HepG2 (cell line): ENCODE results near the gene SOX5. TPM values are rescaled to one million over a fixed set of nuclear protein-coding genes. Genes with fewer than 3 reads are reported as not detected.

Experiments
- ATAC-seq: fragments of 200-7000 bp; cut with Tn5 transposase; 3 replicates; pipeline ENCODE4 v1.9.1; 2020; ENCODE audit warnings: mild to moderate bottlenecking, moderate library complexity
- BruUV-seq: library from RNA; stranded (reverse); fragments of 400-500 nt; replicated peaks from 2 replicates; lab custom pipeline; 2021; lab: Mats Ljungman, UMichigan
- CTCF ChIA-PET: fragments of 300-600 bp; formaldehyde crosslinking; extraction: SDS; loops from one replicate; lab custom pipeline; 2021; ENCODE audit warnings: low total read pairs, inconsistent platforms, low intra/inter-chr PET ratio; lab: Yijun Ruan, JAX
- POLR2A ChIA-PET: fragments of 350-600 bp; sonication (Branson Sonifier 250); formaldehyde crosslinking; loops from one replicate; lab custom pipeline; 2020; ENCODE audit warnings: antibody characterized with exemption, inconsistent platforms; lab: Yijun Ruan, JAX
- DNase-seq: peaks from one replicate; pipeline ENCODE4 v3.0.0-alpha.2; 2015; ENCODE audit warnings: low spot score
- FAIRE-seq: peaks from 3 replicates; lab custom pipeline; 2011; peaks lifted over from hg19 to GRCh38; lab: Jason Lieb, UNC
- H2AFZ ChIP-seq: one replicate; pipeline ENCODE4 v1.6.1; 2011; ENCODE audit warnings: low read length, inconsistent platforms
- H3K27ac ChIP-seq: fragments of 300-600 bp; 3 replicates; pipeline ENCODE4 v1.8.0; 2011; ENCODE audit warnings: mixed run types, mild to moderate bottlenecking, mixed read lengths, low read length, inconsistent platforms; ENCODE audit not compliant: insufficient read depth; ENCODE audit errors: extremely low read length
- H3K27me3 ChIP-seq, 2 experiments: fragments of 200-600 bp in 1 of 2; 2 replicates in 1 of 2; 3 replicates in 1 of 2; pipeline versions ENCODE4 v1.6.0 to v1.8.0; 2011; ENCODE audit warnings: low read length in 2 of 2, mild to moderate bottlenecking in 2 of 2, moderate library complexity in 2 of 2, inconsistent platforms in 1 of 2; ENCODE audit not compliant: insufficient read depth in 2 of 2, control insufficient read depth in 1 of 2
- H3K36me3 ChIP-seq, 2 experiments: fragments of 200-600 bp in 1 of 2; replicated peaks in 1 of 2; 2 replicates in 1 of 2; 3 replicates in 1 of 2; pipeline versions ENCODE4 v1.5.1 to v1.8.0; 2011; ENCODE audit warnings: low read length in 2 of 2, inconsistent platforms in 1 of 2; ENCODE audit not compliant: insufficient read depth in 2 of 2, control insufficient read depth in 1 of 2
- H3K4me1 ChIP-seq: 2 replicates; pipeline ENCODE4 v1.5.1; 2012; ENCODE audit warnings: low read length, inconsistent platforms; ENCODE audit not compliant: insufficient read depth
- H3K4me2 ChIP-seq: 2 replicates; pipeline ENCODE4 v1.6.0; 2011; ENCODE audit warnings: low read depth, low read length, inconsistent platforms
- H3K4me3 ChIP-seq, 3 experiments: fragments of 200-600 bp in 1 of 3; sonication (generic), shearing (Covaris generic) in 1 of 3; replicated peaks in 1 of 3; 2 replicates each; pipeline ENCODE4 v1.5.1; 2011 to 2016; ENCODE audit warnings: low read length in 3 of 3, inconsistent platforms in 2 of 3, low read depth in 2 of 3, mild to moderate bottlenecking in 2 of 3, control low read depth in 1 of 3, mixed read lengths in 1 of 3; ENCODE audit not compliant: insufficient read depth in 1 of 3
- H3K79me2 ChIP-seq: one replicate; pipeline ENCODE4 v1.6.1; 2011; ENCODE audit warnings: low read length, inconsistent platforms; ENCODE audit not compliant: insufficient read depth
- H3K9ac ChIP-seq: 2 replicates; pipeline ENCODE4 v1.6.0; 2011; ENCODE audit warnings: mild to moderate bottlenecking, low read depth, low read length, inconsistent platforms; ENCODE audit not compliant: insufficient read depth
- H3K9me3 ChIP-seq: 2 replicates; pipeline ENCODE4 v1.5.1; 2012; ENCODE audit warnings: mild to moderate bottlenecking, low read length
- H4K20me1 ChIP-seq: 2 replicates; pipeline ENCODE4 v1.6.0; 2011; ENCODE audit warnings: inconsistent platforms, mild to moderate bottlenecking, low read length, moderate library complexity; ENCODE audit not compliant: insufficient read depth
- ATF7 ChIP-seq, 2 experiments: fragments of 450-650 bp in 1 of 2; sonication (generic) in 1 of 2; formaldehyde crosslinking in 1 of 2; IDR thresholded peaks; 2 replicates each; pipeline versions ENCODE4 v1.4.0 to v1.6.1; 2016 to 2020; ENCODE audit warnings: antibody characterized with exemption in 1 of 2, mild to moderate bottlenecking in 1 of 2, missing genetic modification reagents in 1 of 2
- FOXA1 ChIP-seq, 2 experiments: fragments of 450-650 bp in 1 of 2; sonication (generic) in 1 of 2; formaldehyde crosslinking in 1 of 2; IDR thresholded peaks; 2 replicates each; pipeline versions ENCODE4 v1.4.0 to v1.6.1; 2016 to 2020; ENCODE audit warnings: missing genetic modification reagents in 1 of 2
- FOXJ3 ChIP-seq: sonication (generic); formaldehyde crosslinking; IDR thresholded peaks from 2 replicates; pipeline ENCODE4 v1.4.0; 2020; ENCODE audit warnings: missing genetic modification reagents, mild to moderate bottlenecking, borderline replicate concordance
- FOXO1 ChIP-seq: sonication (generic); formaldehyde crosslinking; IDR thresholded peaks from 2 replicates; pipeline ENCODE4 v1.4.0; 2020; ENCODE audit warnings: missing genetic modification reagents
- RXRB ChIP-seq: IDR thresholded peaks from 2 replicates; pipeline ENCODE4 v1.6.1; 2016; ENCODE audit warnings: borderline replicate concordance, missing genetic modification reagents, missing compliant biosample characterization
- ZMYM2 ChIP-seq: sonication (generic); formaldehyde crosslinking; IDR thresholded peaks from 2 replicates; pipeline ENCODE4 v1.8.0; 2022; ENCODE audit warnings: mild to moderate bottlenecking, missing genetic modification reagents
- ZMYM4 ChIP-seq: sonication (generic); formaldehyde crosslinking; IDR thresholded peaks from 2 replicates; pipeline ENCODE4 v1.8.1; 2023; ENCODE audit warnings: mild to moderate bottlenecking, missing genetic modification reagents
- ZNF792 ChIP-seq: IDR thresholded peaks from 2 replicates; pipeline ENCODE4 v1.6.1; 2016
- WGBS: methylation state at CpG from one replicate; pipeline ENCODE4 v1.1.6; 2017; ENCODE audit warnings: low lambda C conversion rate; 5-methylcytosine and 5-hydroxymethylcytosine counted together
- in situ Hi-C: cut with HindIII; loops from 2 replicates; pipeline ENCODE4 v1.10.0; 2017; ENCODE audit warnings: low pct_unique_long_range_greater_than_20kb; ENCODE audit not compliant: extremely low pct_ligation_motif_present
- intact Hi-C: fragments of 100-400 bp; cut with micrococcal nuclease; formaldehyde crosslinking; loops from one replicate; pipeline ENCODE4 v1.10.0; 2022; ENCODE audit not compliant: unreplicated experiment
- polyA plus RNA-seq, 8 experiments: library from polyadenylated mRNA; depleted of rRNA in 3 of 8; stranded (reverse) in 7 of 8; unstranded in 1 of 8; fragments of >200 nt; fragmentation: Illumina TruSeq in 4 of 8; extraction: Trizol in 4 of 8; gene quantifications; 2 replicates each; pipeline versions ENCODE4 v1.2.1 to v1.2.3, GENCODE V29; 2011 to 2016; ENCODE audit warnings: low read depth in 4 of 8, missing spikeins in 1 of 8, mixed read lengths in 1 of 8; ENCODE audit not compliant: insufficient read depth in 1 of 8
- total RNA-seq, 5 experiments: library from RNA; depleted of rRNA; stranded (reverse); fragments of >200 nt; fragmentation: Illumina TruSeq; extraction: Trizol; gene quantifications; 2 replicates each; pipeline ENCODE4 v1.2.3, GENCODE V29; 2016; ENCODE audit warnings: low read depth in 1 of 5
- TF ChIP-seq, protein P1 (sequence below): IDR thresholded peaks from 2 replicates; pipeline ENCODE4 v1.6.1; 2018; ENCODE audit warnings: missing genetic modification reagents, mild to moderate bottlenecking, missing compliant biosample characterization
- TF ChIP-seq, protein P2 (sequence below): sonication (generic); formaldehyde crosslinking; IDR thresholded peaks from 2 replicates; pipeline ENCODE4 v1.5.1; 2020; ENCODE audit warnings: mild to moderate bottlenecking, missing genetic modification reagents, moderate library complexity
- TF ChIP-seq, protein P3 (sequence below): sonication (generic); formaldehyde crosslinking; IDR thresholded peaks from 2 replicates; pipeline ENCODE4 v1.4.0; 2020; ENCODE audit warnings: missing genetic modification reagents, low read depth, mild to moderate bottlenecking, borderline replicate concordance
- TF ChIP-seq, protein P4 (sequence below): sonication (generic); formaldehyde crosslinking; IDR thresholded peaks from 2 replicates; pipeline ENCODE4 v1.4.0; 2020; ENCODE audit warnings: missing genetic modification reagents, mild to moderate bottlenecking, borderline replicate concordance

Gene SOX5
- total and polyA plus RNA-seq, 2 of the 13 experiments (the other 11 are each of a cell fraction or from before 2014, with no cell fraction given) = 18.5 to 76.4 TPM

DNA sequence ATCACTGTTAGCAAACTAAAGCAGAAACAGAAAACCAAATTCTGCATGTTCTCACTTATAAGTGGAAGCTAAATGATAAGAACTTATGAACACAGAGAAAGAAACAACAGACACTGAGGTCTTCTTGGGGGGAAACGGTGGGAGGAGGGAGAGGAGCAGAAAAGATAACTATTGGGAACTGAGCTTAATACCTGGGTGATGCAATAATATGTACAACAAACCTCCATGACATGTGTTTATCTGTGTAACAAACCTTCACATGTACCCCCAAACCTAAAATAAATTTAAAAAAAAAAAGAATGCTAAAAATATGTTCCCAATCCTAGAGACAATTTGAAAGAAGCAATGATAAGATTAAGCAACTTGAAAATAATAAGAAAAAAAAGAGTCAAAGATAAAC lies 89.5 kb downstream of the SOX5 start:
- no peaks in the 10 kb centered on the region for H3K27me3 ChIP-seq
- 100% methylated on average over 1 of the region's 1 CpG for WGBS
- H3K4me1 ChIP-seq = peaks cover 9% of the 10 kb centered on the region; the same call in 1 of the 2 replicates
- H3K9me3 ChIP-seq = no peaks in the 10 kb centered on the region
- no peak overlapping the region for H3K4me2 ChIP-seq
- in situ Hi-C loops = no loop called here
- intact Hi-C loops = no loop called here
- BruUV-seq = no TSS peak
- ChIA-PET CTCF (no interaction called here), POLR2A (no interaction called here)
- TF ChIP-seq ZNF792 (CRISPR knock-in tag) (no peak), ATF7 (IDR thresholded peaks at IDR 0.05) (peak; percentile 31; the same call in 1 of the 2 replicates), ATF7 (CRISPR knock-in tag; IDR thresholded peaks at IDR 0.05) (no peak)
- H3K27ac ChIP-seq = no peak overlapping the region
- H3K36me3 ChIP-seq = peaks cover 4 to 17% of the 10 kb centered on the region in 2 experiments; a peak in 3 of 5 replicates
- no peak overlapping the region for H3K4me3 ChIP-seq
- H3K9ac ChIP-seq = no peak overlapping the region
- FAIRE-seq (no peak), ATAC-seq (no peak), DNase-seq (no peak)
- no peak overlapping the region for H2AFZ ChIP-seq
- H4K20me1 ChIP-seq = no peaks in the 10 kb centered on the region
- peaks cover 11% of the 10 kb centered on the region for H3K79me2 ChIP-seq

DNA sequence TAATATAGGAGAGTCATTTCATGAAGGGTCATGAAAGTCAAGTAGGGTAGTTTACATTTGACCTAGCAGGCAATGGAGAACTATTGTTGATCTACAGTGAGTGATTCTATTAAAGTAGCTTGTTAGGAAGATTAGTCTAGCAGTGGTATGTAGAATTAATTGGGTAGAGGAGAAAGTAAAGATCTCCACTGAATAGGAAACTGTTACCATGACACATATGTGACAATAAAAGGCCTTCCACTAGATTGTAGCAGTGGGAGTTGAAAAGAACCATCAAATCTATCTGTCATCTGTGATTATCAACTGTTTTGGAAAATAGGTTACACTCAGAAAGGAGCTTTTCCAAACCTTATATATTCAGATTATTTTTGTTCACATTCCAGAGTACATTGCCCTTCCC lies 92.3 kb downstream of the SOX5 start:
- ChIA-PET POLR2A (no interaction called here), CTCF (no interaction called here)
- Histone ChIP-seq H3K9me3 (no peaks in the 10 kb centered on the region), H3K4me3 (no peak overlapping the region), H3K9ac (no peak overlapping the region), H3K27ac (no peak overlapping the region), H3K4me1 (peaks cover 35% of the 10 kb centered on the region), H3K36me3 (peaks cover 2 to 11% of the 10 kb centered on the region in 2 experiments; a peak in 3 of 5 replicates), H3K27me3 (no peaks in the 10 kb centered on the region), H3K79me2 (peaks cover 17% of the 10 kb centered on the region), H2AFZ (no peak overlapping the region), H3K4me2 (no peak overlapping the region), H4K20me1 (no peaks in the 10 kb centered on the region)
- FAIRE-seq (no peak), ATAC-seq (no peak), DNase-seq (no peak)
- in situ Hi-C loops (no loop called here), intact Hi-C loops (no loop called here)
- no TSS peak for BruUV-seq
- TF ChIP-seq FOXJ3 (no peak), RXRB (CRISPR knock-in tag) (no peak), FOXA1 (IDR thresholded peaks at IDR 0.05) (no peak), FOXA1 (CRISPR knock-in tag; IDR thresholded peaks at IDR 0.05) (no peak), ZMYM4 (CRISPR knock-in tag) (no peak), FOXO1 (CRISPR knock-in tag) (no peak), ZMYM2 (CRISPR knock-in tag) (no peak)
- TF ChIP-seq, protein P1, sequence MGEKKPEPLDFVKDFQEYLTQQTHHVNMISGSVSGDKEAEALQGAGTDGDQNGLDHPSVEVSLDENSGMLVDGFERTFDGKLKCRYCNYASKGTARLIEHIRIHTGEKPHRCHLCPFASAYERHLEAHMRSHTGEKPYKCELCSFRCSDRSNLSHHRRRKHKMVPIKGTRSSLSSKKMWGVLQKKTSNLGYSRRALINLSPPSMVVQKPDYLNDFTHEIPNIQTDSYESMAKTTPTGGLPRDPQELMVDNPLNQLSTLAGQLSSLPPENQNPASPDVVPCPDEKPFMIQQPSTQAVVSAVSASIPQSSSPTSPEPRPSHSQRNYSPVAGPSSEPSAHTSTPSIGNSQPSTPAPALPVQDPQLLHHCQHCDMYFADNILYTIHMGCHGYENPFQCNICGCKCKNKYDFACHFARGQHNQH (CRISPR knock-in tag) = no peak
- TF ChIP-seq, protein P2, sequence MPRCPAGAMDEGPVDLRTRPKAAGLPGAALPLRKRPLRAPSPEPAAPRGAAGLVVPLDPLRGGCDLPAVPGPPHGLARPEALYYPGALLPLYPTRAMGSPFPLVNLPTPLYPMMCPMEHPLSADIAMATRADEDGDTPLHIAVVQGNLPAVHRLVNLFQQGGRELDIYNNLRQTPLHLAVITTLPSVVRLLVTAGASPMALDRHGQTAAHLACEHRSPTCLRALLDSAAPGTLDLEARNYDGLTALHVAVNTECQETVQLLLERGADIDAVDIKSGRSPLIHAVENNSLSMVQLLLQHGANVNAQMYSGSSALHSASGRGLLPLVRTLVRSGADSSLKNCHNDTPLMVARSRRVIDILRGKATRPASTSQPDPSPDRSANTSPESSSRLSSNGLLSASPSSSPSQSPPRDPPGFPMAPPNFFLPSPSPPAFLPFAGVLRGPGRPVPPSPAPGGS = no peak
- TF ChIP-seq, protein P3, sequence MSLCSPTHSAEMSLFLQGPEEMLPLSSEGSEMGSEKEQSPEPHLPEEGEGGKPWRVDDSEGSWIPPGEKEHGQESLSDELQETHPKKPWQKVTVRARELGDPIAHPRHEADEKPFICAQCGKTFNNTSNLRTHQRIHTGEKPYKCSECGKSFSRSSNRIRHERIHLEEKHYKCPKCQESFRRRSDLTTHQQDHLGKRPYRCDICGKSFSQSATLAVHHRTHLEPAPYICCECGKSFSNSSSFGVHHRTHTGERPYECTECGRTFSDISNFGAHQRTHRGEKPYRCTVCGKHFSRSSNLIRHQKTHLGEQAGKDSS (CRISPR knock-in tag) = no peak
- TF ChIP-seq, protein P4, sequence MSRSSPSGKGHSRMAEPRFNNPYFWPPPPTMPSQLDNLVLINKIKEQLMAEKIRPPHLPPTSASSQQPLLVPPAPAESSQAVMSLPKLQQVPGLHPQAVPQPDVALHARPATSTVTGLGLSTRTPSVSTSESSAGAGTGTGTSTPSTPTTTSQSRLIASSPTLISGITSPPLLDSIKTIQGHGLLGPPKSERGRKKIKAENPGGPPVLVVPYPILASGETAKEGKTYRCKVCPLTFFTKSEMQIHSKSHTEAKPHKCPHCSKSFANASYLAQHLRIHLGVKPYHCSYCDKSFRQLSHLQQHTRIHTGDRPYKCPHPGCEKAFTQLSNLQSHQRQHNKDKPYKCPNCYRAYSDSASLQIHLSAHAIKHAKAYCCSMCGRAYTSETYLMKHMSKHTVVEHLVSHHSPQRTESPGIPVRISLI (CRISPR knock-in tag) = no peak
